GM12878 (cell line): ENCODE results near the gene SLC24A4. TPM values are rescaled to one million over a fixed set of nuclear protein-coding genes. Genes with fewer than 3 reads are reported as not detected.

Experiments used
- ATAC-seq: fragments of 200-7000 bp; cut with Tn5 transposase; 3 replicates; pipeline ENCODE4 v1.9.1; 2020; ENCODE audit warnings: mild to moderate bottlenecking, moderate library complexity
- BruUV-seq: library from RNA; stranded (reverse); fragments of 400-500 nt; replicated peaks from 2 replicates; lab custom pipeline; 2021; lab: Mats Ljungman, UMichigan
- CTCF ChIA-PET: fragments of 300-600 bp; sonication (Branson Sonifier 250); formaldehyde crosslinking; extraction: SDS; loops from one replicate; lab custom pipeline; 2021; ENCODE audit warnings: inconsistent platforms; lab: Yijun Ruan, JAX
- POLR2A ChIA-PET: fragments of 350-600 bp; formaldehyde crosslinking; extraction: SDS; loops from one replicate; lab custom pipeline; 2021; ENCODE audit warnings: inconsistent platforms; lab: Charles Lee
- RAD21 ChIA-PET: fragments of 300-600 bp; sonication (Branson Sonifier 250); formaldehyde crosslinking; loops from one replicate; lab custom pipeline; 2023; ENCODE audit warnings: antibody characterized with exemption; ENCODE audit not compliant: unreplicated experiment; lab: Charles Lee
- SMC1A ChIA-PET: fragments of 300-600 bp; sonication (Branson Sonifier 250); formaldehyde crosslinking; loops from one replicate; lab custom pipeline; 2023; ENCODE audit not compliant: unreplicated experiment, uncharacterized antibody; lab: Charles Lee
- DNase-seq: peaks from one replicate; pipeline ENCODE4 v3.0.0-alpha.2; 2011; ENCODE audit warnings: low read depth, low spot score
- FAIRE-seq: peaks from 3 replicates; lab custom pipeline; 2011; peaks lifted over from hg19 to GRCh38; lab: Jason Lieb, UNC
- H2AFZ ChIP-seq: 2 replicates; pipeline ENCODE4 v1.6.0; 2011; ENCODE audit warnings: low read depth, low read length, control low read depth; ENCODE audit not compliant: control insufficient read depth
- H3K27ac ChIP-seq: 2 replicates; pipeline ENCODE4 v1.5.1; 2011; ENCODE audit warnings: control low read depth; ENCODE audit not compliant: control insufficient read depth, insufficient read depth
- H3K27me3 ChIP-seq, 2 experiments: replicated peaks in 1 of 2; 2 replicates each; pipeline versions ENCODE4 v1.6.0 to v1.6.1; 2011; ENCODE audit warnings: low read length in 1 of 2; ENCODE audit not compliant: control insufficient read depth in 2 of 2, insufficient read depth in 2 of 2
- H3K36me3 ChIP-seq, 2 experiments: 2 replicates each; pipeline ENCODE4 v1.5.1; 2011; ENCODE audit warnings: low read length in 1 of 2; ENCODE audit not compliant: control insufficient read depth in 2 of 2, insufficient read depth in 2 of 2
- H3K4me1 ChIP-seq: 2 replicates; pipeline ENCODE4 v1.6.1; 2011; ENCODE audit warnings: mild to moderate bottlenecking, low read length, moderate library complexity, mixed read lengths; ENCODE audit not compliant: control insufficient read depth, insufficient read depth
- H3K4me2 ChIP-seq: 2 replicates; pipeline ENCODE4 v1.6.0; 2011; ENCODE audit warnings: control low read depth; ENCODE audit not compliant: control insufficient read depth, insufficient read depth
- H3K4me3 ChIP-seq: fragments of 200-600 bp; sonication (generic); 2 replicates; pipeline ENCODE4 v1.5.1; 2016
- H3K79me2 ChIP-seq: 2 replicates; pipeline ENCODE4 v1.6.0; 2011; ENCODE audit warnings: low read length; ENCODE audit not compliant: control insufficient read depth, insufficient read depth
- H3K9ac ChIP-seq: 2 replicates; pipeline ENCODE4 v1.8.0; 2011; ENCODE audit warnings: low read length, control low read depth, mixed read lengths; ENCODE audit not compliant: control insufficient read depth, insufficient read depth
- H3K9me3 ChIP-seq: replicated peaks from 3 replicates; pipeline ENCODE4 v1.5.1; 2011; ENCODE audit warnings: mild to moderate bottlenecking, low read length; ENCODE audit not compliant: control insufficient read depth, insufficient read depth
- H4K20me1 ChIP-seq: 2 replicates; pipeline ENCODE4 v1.6.0; 2011; ENCODE audit not compliant: control insufficient read depth, insufficient read depth
- FOS ChIP-seq: IDR thresholded peaks from 3 replicates; pipeline ENCODE4 v1.6.1; 2011; ENCODE audit warnings: borderline replicate concordance; ENCODE audit not compliant: insufficient read length; ENCODE audit errors: extremely low read depth
- IKZF1 ChIP-seq: fragments of 450-650 bp; conservative IDR thresholded peaks from 2 replicates; pipeline ENCODE4 v1.6.1; 2017; ENCODE audit warnings: antibody characterized with exemption, mild to moderate bottlenecking
- IKZF2 ChIP-seq, 2 experiments: fragments of 450-650 bp; IDR thresholded peaks; 2 replicates each; pipeline ENCODE4 v1.6.1; 2017; ENCODE audit warnings: mild to moderate bottlenecking in 2 of 2, moderate library complexity in 2 of 2
- MEF2A ChIP-seq: IDR thresholded peaks from 2 replicates; pipeline ENCODE4 v1.6.1; 2011; ENCODE audit warnings: low read depth, mild to moderate bottlenecking, low read length, moderate library complexity; ENCODE audit not compliant: insufficient read depth
- RAD51 ChIP-seq: fragments of 450-650 bp; IDR thresholded peaks from 2 replicates; pipeline ENCODE4 v1.6.1; 2016; ENCODE audit warnings: moderate library complexity, mild to moderate bottlenecking, inconsistent platforms
- RB1 ChIP-seq: fragments of 450-650 bp; formaldehyde crosslinking; IDR thresholded peaks from 2 replicates; pipeline ENCODE4 v1.6.1; 2017; ENCODE audit warnings: mild to moderate bottlenecking, borderline replicate concordance
- SIX5 ChIP-seq: IDR thresholded peaks from 2 replicates; pipeline ENCODE4 v1.6.1; 2011; ENCODE audit warnings: mild to moderate bottlenecking, low read depth, low read length, moderate library complexity; ENCODE audit not compliant: severe bottlenecking
- SPI1 ChIP-seq: IDR thresholded peaks from 2 replicates; pipeline ENCODE4 v1.6.1; 2011; ENCODE audit warnings: low read depth, mild to moderate bottlenecking, low read length, moderate library complexity, borderline replicate concordance; ENCODE audit not compliant: insufficient read depth
- WGBS: methylation state at CpG from one replicate; pipeline ENCODE4 v1.1.6; 2016; ENCODE audit warnings: low lambda C conversion rate; ENCODE audit not compliant: insufficient replicate concordance, insufficient coverage; ENCODE audit errors: missing lambda C conversion rate; 5-methylcytosine and 5-hydroxymethylcytosine counted together
- in situ Hi-C: fragments of 300-500 bp; cut with MboI; formaldehyde crosslinking; loops from 9 replicates; pipeline ENCODE4 v1.14.3; 2018; ENCODE audit warnings: mixed read lengths
- intact Hi-C: fragments of 100-400 bp; cut with micrococcal nuclease; formaldehyde crosslinking; loops from one replicate; pipeline ENCODE4 v1.14.2; 2022; ENCODE audit not compliant: unreplicated experiment
- polyA plus RNA-seq, 11 experiments: library from polyadenylated mRNA; depleted of rRNA in 4 of 11; unstranded in 6 of 11; stranded (reverse) in 5 of 11; fragments of >200 nt; fragmentation: Nextera tagmentation in 4 of 11; fragmentation: Illumina TruSeq in 1 of 11; extraction: Ambion mirVana in 4 of 11; extraction: Trizol in 1 of 11; gene quantifications; 1 replicate in 1 of 11; 2 replicates in 10 of 11; pipeline versions ENCODE4 v1.2.1 to v1.2.3, GENCODE V29; 2011 to 2016; ENCODE audit warnings: inconsistent platforms in 2 of 11, missing spikeins in 2 of 11, low read depth in 1 of 11
- total RNA-seq, 4 experiments: library from RNA; depleted of rRNA in 3 of 4; stranded (reverse); fragments of >200 nt in 3 of 4; fragmentation: Illumina TruSeq in 1 of 4; extraction: Trizol in 1 of 4; gene quantifications; 2 replicates each; pipeline versions ENCODE4 v1.2.1 to v1.2.3, GENCODE V29; 2013 to 2021
- TF ChIP-seq, protein P1 (sequence below): fragments of 450-650 bp; IDR thresholded peaks from 2 replicates; pipeline ENCODE4 v1.6.1; 2016; ENCODE audit warnings: mild to moderate bottlenecking

The SLC24A4 gene
- total and polyA plus RNA-seq, 10 of the 15 experiments (the other 5 are each of a cell fraction or from before 2014, with no cell fraction given): under 0.01 to 0.46 (median 0.04) TPM; not detected in 5

DNA sequence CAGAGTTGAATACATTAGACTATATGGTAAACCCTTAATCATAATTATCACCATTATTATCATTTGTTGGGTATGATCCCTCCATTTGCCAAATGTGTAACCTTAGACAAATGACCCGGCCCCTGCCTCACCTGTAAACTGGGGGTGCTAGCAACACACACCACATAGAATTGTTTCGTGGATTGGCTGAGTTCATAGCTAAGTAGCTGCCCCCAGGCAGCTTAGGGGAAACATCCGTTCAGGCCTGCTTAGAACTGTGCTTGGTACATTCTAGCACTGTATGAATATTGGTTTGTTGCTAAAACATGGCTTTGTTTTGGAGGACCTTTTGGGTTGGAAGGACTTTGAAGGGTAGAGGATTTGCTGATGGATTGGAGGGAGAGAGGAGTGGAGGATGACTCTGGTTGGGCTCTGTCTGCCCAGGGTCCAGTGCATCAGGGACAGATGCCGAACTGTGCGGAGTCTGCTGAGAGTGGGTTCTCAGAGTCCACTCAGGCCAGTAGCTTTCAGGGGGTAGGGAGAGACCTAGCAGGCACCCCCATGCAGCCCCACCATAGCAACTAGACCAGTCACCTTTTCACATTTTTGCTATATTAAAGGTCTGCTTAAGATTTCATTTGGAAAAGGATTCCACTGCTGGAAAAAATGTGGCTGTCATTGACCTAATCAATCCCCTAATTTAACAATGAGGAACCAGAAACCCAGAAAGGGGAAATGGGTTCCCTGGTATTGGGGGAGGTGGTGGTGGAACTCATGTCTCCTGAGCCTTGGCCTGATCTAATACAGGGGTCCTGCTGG lies 192.8 kb downstream of the SLC24A4 start:
- Histone ChIP-seq H3K9me3 (no peaks in the 10 kb centered on the region; the same call in 2 of the 3 replicates), H3K27me3 (no peaks in the 10 kb centered on the region; a peak in 1 of 4 replicates), H3K4me3 (no peak overlapping the region), H3K4me1 (peaks cover 10% of the 10 kb centered on the region), H2AFZ (no peak overlapping the region), H3K4me2 (peak overlapping the region; percentile 9; the same call in 1 of the 2 replicates), H3K27ac (no peak overlapping the region), H3K9ac (no peak overlapping the region), H3K79me2 (peaks cover 8% of the 10 kb centered on the region)
- SMC1A ChIA-PET: interaction anchor here (1.0 to 3.3 kb wide), 8 partner anchors 23 to 166 kb away, joined by 3 to 18 read pairs (median 6); no protein-coding TSS in a partner anchor
- POLR2A ChIA-PET: interaction anchor here (0.5 to 1.6 kb wide), 5 partner anchors 17 to 494 kb away, joined by 3 to 6 read pairs (median 4); no protein-coding TSS in a partner anchor
- DNase-seq (no peak), FAIRE-seq (no peak), ATAC-seq (0 out of 3 replicates have a peak, but pooled peaks have one; percentile 4)
- RAD21 ChIA-PET: interaction anchor here (0.6 to 1.5 kb wide), 6 partner anchors 22 to 266 kb away, joined by 3 to 10 read pairs (median 4); no protein-coding TSS in a partner anchor
- intact Hi-C loops: no loop called here
- CTCF ChIA-PET: interaction anchor here (0.6 to 1.4 kb wide), 4 partner anchors 15 to 171 kb away, joined by 3 to 4 read pairs (median 3); no protein-coding TSS in a partner anchor
- 87% methylated on average over 5 of the region's 5 CpGs for WGBS
- TSS peak; percentile 39 for BruUV-seq
- TF ChIP-seq SIX5 (no peak), IKZF1 (0 out of 2 replicates have a peak, but pooled peaks have one; percentile 24), RB1 (no peak), MEF2A (no peak), RAD51 (no peak), FOS (no peak), SPI1 (peak; percentile 73; the same call in 1 of the 2 replicates), IKZF2 (IDR thresholded peaks at IDR 0.05) (0 out of 4 replicates have a peak, but pooled peaks of 1 of the 2 experiments have one; percentile 26)
- TF ChIP-seq, protein P1, sequence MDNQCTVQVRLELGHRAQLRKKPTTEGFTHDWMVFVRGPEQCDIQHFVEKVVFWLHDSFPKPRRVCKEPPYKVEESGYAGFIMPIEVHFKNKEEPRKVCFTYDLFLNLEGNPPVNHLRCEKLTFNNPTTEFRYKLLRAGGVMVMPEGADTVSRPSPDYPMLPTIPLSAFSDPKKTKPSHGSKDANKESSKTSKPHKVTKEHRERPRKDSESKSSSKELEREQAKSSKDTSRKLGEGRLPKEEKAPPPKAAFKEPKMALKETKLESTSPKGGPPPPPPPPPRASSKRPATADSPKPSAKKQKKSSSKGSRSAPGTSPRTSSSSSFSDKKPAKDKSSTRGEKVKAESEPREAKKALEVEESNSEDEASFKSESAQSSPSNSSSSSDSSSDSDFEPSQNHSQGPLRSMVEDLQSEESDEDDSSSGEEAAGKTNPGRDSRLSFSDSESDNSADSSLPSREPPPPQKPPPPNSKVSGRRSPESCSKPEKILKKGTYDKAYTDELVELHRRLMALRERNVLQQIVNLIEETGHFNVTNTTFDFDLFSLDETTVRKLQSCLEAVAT: peak; percentile 82
- TF ChIP-seq, all 136 proteins: peak for 4
- in situ Hi-C loops: no loop called here
- Histone ChIP-seq H4K20me1 (no peaks in the 10 kb centered on the region), H3K36me3 (no peaks in the 10 kb centered on the region)
